K562 (cell line): ENCODE results near the gene CCDC15. TPM values are rescaled to one million over a fixed set of nuclear protein-coding genes. Genes with fewer than 3 reads are reported as not detected.

Experiments
- EZH2 ChIP-seq: IDR thresholded peaks from 2 replicates; pipeline ENCODE4 v1.6.1; 2012; ENCODE audit warnings: low read depth, mild to moderate bottlenecking, inconsistent platforms, low read length, borderline replicate concordance
- JUND ChIP-seq, 2 experiments: IDR thresholded peaks; 2 replicates in 1 of 2; 3 replicates in 1 of 2; pipeline ENCODE4 v1.6.1; 2011; ENCODE audit warnings: borderline replicate concordance in 2 of 2, low read depth in 2 of 2, low read length in 2 of 2, improper control_type of control experiment in 1 of 2, missing biosample characterization in 1 of 2, missing genetic modification characterization in 1 of 2, missing genetic modification reagents in 1 of 2
- KAT7 ChIP-seq: sonication (generic); formaldehyde crosslinking; IDR thresholded peaks from 2 replicates; pipeline ENCODE4 v1.8.0; 2022; ENCODE audit warnings: missing genetic modification reagents, mild to moderate bottlenecking, borderline replicate concordance
- LEF1 ChIP-seq: fragments of 450-650 bp; IDR thresholded peaks from 2 replicates; pipeline ENCODE4 v1.6.1; 2016; ENCODE audit warnings: mild to moderate bottlenecking
- MCM5 ChIP-seq: fragments of 450-650 bp; IDR thresholded peaks from 2 replicates; pipeline ENCODE4 v1.6.1; 2016; ENCODE audit warnings: low read depth
- PCBP1 ChIP-seq: fragments of 200-400 bp; formaldehyde crosslinking; IDR thresholded peaks from 2 replicates; pipeline ENCODE4 v1.6.1; 2018; ENCODE audit warnings: mild to moderate bottlenecking, low read depth, low read length; ENCODE audit not compliant: poor library complexity, severe bottlenecking
- POLR2G ChIP-seq: fragments of 200-400 bp; formaldehyde crosslinking; IDR thresholded peaks from 2 replicates; pipeline ENCODE4 v1.6.1; 2017; ENCODE audit warnings: low read depth, mild to moderate bottlenecking, antibody characterized with exemption, low read length, moderate library complexity
- RBM17 ChIP-seq: fragments of 200-400 bp; formaldehyde crosslinking; IDR thresholded peaks from 2 replicates; pipeline ENCODE4 v1.6.1; 2017; ENCODE audit warnings: low read depth, mild to moderate bottlenecking, low read length, borderline replicate concordance
- SP1 ChIP-seq: sonication (generic); formaldehyde crosslinking; IDR thresholded peaks from 2 replicates; pipeline ENCODE4 v1.8.1; 2022; ENCODE audit warnings: mild to moderate bottlenecking, missing genetic modification reagents
- TAF15 ChIP-seq: fragments of 200-400 bp; formaldehyde crosslinking; IDR thresholded peaks from 2 replicates; pipeline ENCODE4 v1.6.1; 2017; ENCODE audit warnings: mild to moderate bottlenecking, low read depth, low read length, moderate library complexity
- TFE3 ChIP-seq: fragments of 450-650 bp; formaldehyde crosslinking; IDR thresholded peaks from 2 replicates; pipeline ENCODE4 v1.4.0; 2020; ENCODE audit warnings: mild to moderate bottlenecking, mixed read lengths
- ZBTB9 ChIP-seq: fragments of 450-650 bp; formaldehyde crosslinking; IDR thresholded peaks from 2 replicates; pipeline ENCODE4 v1.4.0; 2020; ENCODE audit warnings: mild to moderate bottlenecking, moderate library complexity
- ZC3H8 ChIP-seq: fragments of 450-650 bp; IDR thresholded peaks from 2 replicates; pipeline ENCODE4 v1.6.1; 2017
- ZFX ChIP-seq: sonication (generic); formaldehyde crosslinking; IDR thresholded peaks from 2 replicates; pipeline ENCODE4 v1.8.0; 2022; ENCODE audit warnings: mild to moderate bottlenecking, missing genetic modification reagents, moderate library complexity
- ZNF395 ChIP-seq: fragments of 200-800 bp; sonication (Bioruptor generic); IDR thresholded peaks from 2 replicates; pipeline ENCODE4 v1.6.1; 2017; ENCODE audit warnings: missing genetic modification characterization, missing compliant biosample characterization
- ZNF79 ChIP-seq: fragments of 250-450 bp; sonication (Bioruptor Pico); IDR thresholded peaks from 2 replicates; pipeline ENCODE4 v1.4.0; 2020; ENCODE audit warnings: low read depth, mild to moderate bottlenecking, moderate library complexity
- polyA plus RNA-seq, 8 experiments: library from polyadenylated mRNA; depleted of rRNA in 4 of 8; stranded (reverse) in 5 of 8; unstranded in 3 of 8; fragments of >200 nt; fragmentation: Nextera tagmentation in 2 of 8; fragmentation: Illumina TruSeq in 1 of 8; extraction: Ambion mirVana in 2 of 8; extraction: Trizol in 1 of 8; gene quantifications; 2 replicates each; pipeline versions ENCODE4 v1.2.1 to v1.2.3, GENCODE V29; 2011 to 2014; ENCODE audit warnings: inconsistent platforms in 1 of 8, missing spikeins in 1 of 8
- total RNA-seq, 7 experiments: library from RNA; depleted of rRNA in 6 of 7; stranded (reverse); fragments of >200 nt in 6 of 7; fragmentation: Illumina TruSeq in 2 of 7; extraction: Trizol in 2 of 7; gene quantifications; 2 replicates each; pipeline versions ENCODE4 v1.2.1 to v1.2.3, GENCODE V29; 2011 to 2021; ENCODE audit warnings: low replicate concordance in 1 of 7
- TF ChIP-seq, protein P1 (sequence below): fragments of 450-650 bp; IDR thresholded peaks from 2 replicates; pipeline ENCODE4 v1.6.1; 2017; ENCODE audit warnings: mild to moderate bottlenecking, moderate library complexity
- TF ChIP-seq, protein P2 (sequence below): fragments of 250-450 bp; sonication (Bioruptor Pico); IDR thresholded peaks from 2 replicates; pipeline ENCODE4 v1.6.1; 2021; ENCODE audit warnings: mild to moderate bottlenecking
- TF ChIP-seq, protein P3 (sequence below), 2 experiments: fragments of 450-650 bp; IDR thresholded peaks; 2 replicates each; pipeline ENCODE4 v1.6.1; 2016

CCDC15 gene
- total and polyA plus RNA-seq, 9 of the 15 experiments (the other 6 are each of a cell fraction or from before 2014, with no cell fraction given): 1.9 to 9.2 (median 3.9) TPM

DNA sequence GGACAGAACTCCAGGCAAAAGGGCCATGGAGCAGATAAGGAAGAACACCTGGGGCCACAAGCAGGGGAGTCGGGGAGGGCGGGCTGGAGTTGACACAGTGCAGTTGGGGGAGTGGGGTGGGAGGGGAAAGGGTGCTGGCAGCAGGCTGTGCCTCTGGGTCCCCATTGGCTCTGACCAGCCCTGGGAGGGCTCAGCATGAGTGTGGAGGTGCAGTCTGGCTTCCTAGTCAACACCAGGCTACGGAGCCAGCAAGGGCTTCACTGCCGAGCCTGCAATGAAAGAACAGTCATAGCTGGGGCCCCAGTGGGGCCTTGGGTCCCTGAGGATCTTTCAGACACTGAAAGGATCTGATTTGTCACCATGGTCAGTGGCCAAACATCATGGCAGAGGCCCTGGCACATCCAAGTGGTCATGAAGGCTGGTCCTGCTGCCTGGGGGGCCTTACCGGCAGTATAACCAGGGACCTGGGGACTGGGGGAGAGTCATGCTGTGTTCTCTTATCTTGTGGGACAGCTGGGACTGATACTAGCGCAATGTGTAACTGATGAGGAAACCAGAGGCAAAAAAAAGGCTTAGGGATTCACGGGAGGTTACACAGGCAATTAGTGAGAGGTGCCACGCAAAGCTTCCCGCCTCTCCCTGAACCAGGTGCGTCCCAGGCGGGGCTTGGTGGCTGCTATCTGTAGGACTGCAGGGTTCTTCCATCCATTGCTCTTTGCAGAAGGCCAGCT lies 120.7 kb downstream of the CCDC15 start (continued):
- TF ChIP-seq ZFX (CRISPR knock-in tag) (0 out of 2 replicates have a peak, but pooled peaks have one; percentile 31), TFE3 (no peak), ZNF395 (CRISPR knock-in tag) (peak; percentile 0; the same call in 1 of the 2 replicates), ZNF79 (no peak), EZH2 (no peak), TAF15 (no peak), MCM5 (no peak), ZBTB9 (0 out of 2 replicates have a peak, but pooled peaks have one; percentile 36), JUND (IDR thresholded peaks at IDR 0.05; ENCODE audit: borderline replicate concordance, low read depth, low read length) (peak; percentile 61), JUND (tag; IDR thresholded peaks at IDR 0.05; ENCODE audit: borderline replicate concordance, low read depth, low read length) (peak; percentile 62; the same call in 2 of the 3 replicates), POLR2G (0 out of 2 replicates have a peak, but pooled peaks have one; percentile 25), ZC3H8 (no peak), RBM17 (no peak), KAT7 (no peak), LEF1 (peak; percentile 71), PCBP1 (no peak), SP1 (CRISPR knock-in tag) (no peak)
- TF ChIP-seq, protein P1, sequence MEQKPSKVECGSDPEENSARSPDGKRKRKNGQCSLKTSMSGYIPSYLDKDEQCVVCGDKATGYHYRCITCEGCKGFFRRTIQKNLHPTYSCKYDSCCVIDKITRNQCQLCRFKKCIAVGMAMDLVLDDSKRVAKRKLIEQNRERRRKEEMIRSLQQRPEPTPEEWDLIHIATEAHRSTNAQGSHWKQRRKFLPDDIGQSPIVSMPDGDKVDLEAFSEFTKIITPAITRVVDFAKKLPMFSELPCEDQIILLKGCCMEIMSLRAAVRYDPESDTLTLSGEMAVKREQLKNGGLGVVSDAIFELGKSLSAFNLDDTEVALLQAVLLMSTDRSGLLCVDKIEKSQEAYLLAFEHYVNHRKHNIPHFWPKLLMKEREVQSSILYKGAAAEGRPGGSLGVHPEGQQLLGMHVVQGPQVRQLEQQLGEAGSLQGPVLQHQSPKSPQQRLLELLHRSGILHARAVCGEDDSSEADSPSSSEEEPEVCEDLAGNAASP: no peak
- TF ChIP-seq, protein P2, sequence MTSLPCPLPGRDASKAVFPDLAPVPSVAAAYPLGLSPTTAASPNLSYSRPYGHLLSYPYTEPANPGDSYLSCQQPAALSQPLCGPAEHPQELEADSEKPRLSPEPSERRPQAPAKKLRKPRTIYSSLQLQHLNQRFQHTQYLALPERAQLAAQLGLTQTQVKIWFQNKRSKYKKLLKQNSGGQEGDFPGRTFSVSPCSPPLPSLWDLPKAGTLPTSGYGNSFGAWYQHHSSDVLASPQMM (CRISPR knock-in tag): no peak
- TF ChIP-seq, protein P3, sequence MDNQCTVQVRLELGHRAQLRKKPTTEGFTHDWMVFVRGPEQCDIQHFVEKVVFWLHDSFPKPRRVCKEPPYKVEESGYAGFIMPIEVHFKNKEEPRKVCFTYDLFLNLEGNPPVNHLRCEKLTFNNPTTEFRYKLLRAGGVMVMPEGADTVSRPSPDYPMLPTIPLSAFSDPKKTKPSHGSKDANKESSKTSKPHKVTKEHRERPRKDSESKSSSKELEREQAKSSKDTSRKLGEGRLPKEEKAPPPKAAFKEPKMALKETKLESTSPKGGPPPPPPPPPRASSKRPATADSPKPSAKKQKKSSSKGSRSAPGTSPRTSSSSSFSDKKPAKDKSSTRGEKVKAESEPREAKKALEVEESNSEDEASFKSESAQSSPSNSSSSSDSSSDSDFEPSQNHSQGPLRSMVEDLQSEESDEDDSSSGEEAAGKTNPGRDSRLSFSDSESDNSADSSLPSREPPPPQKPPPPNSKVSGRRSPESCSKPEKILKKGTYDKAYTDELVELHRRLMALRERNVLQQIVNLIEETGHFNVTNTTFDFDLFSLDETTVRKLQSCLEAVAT (IDR thresholded peaks at IDR 0.05): no peak
